Activated naive CD4-positive, alpha-beta T cell treated with anti-CD3 and anti-CD28 coated beads for 36 hours (primary cell): ENCODE data around the gene NANOS3. TPM values are rescaled to one million over a fixed set of nuclear protein-coding genes. Genes with fewer than 3 reads are reported as not detected.

Experiments used
- CTCF ChIA-PET: fragments of 350-600 bp; sonication (Branson Sonifier 250); formaldehyde crosslinking; loops from one replicate; lab custom pipeline; 2021; ENCODE audit warnings: antibody characterized with exemption; lab: Charles Lee
- DNase-seq: peaks from one replicate; pipeline ENCODE4 v3.0.0-alpha.2; 2020
- H3K27ac Mint-ChIP-seq: one replicate; pipeline ENCODE4 v1.8.0; 2021; ENCODE audit warnings: mild to moderate bottlenecking, mixed read lengths
- H3K27me3 Mint-ChIP-seq: one replicate; pipeline ENCODE4 v1.8.0; 2021; ENCODE audit warnings: low read depth, mixed read lengths
- H3K36me3 Mint-ChIP-seq: one replicate; pipeline ENCODE4 v1.8.0; 2021; ENCODE audit warnings: low read depth, mixed read lengths
- H3K4me1 Mint-ChIP-seq: one replicate; pipeline ENCODE4 v1.8.0; 2021; ENCODE audit warnings: low read depth, mixed read lengths
- H3K4me3 Mint-ChIP-seq: one replicate; pipeline ENCODE4 v1.8.0; 2021; ENCODE audit warnings: mild to moderate bottlenecking, moderate library complexity, mixed read lengths
- H3K9me3 Mint-ChIP-seq: one replicate; pipeline ENCODE4 v1.8.0; 2021; ENCODE audit warnings: mixed read lengths
- intact Hi-C: fragments of 100-400 bp; cut with micrococcal nuclease; formaldehyde crosslinking; loops from one replicate; pipeline ENCODE4 v1.15.1; 2023
- total RNA-seq, 2 experiments: library from RNA; stranded (reverse); gene quantifications; one replicate each; pipeline ENCODE4 v1.2.3, GENCODE V29; 2021

The NANOS3 gene
- total RNA-seq, 2 experiments from 2014 or later = 0.55 to 0.74 TPM

- peak overlapping the region; percentile 41 for H3K4me3 Mint-ChIP-seq
- intact Hi-C loops = no loop called here
- H3K27me3 Mint-ChIP-seq = peaks cover 14% of the 10 kb centered on the region
- H3K36me3 Mint-ChIP-seq = no peaks in the 10 kb centered on the region
- H3K9me3 Mint-ChIP-seq = no peaks in the 10 kb centered on the region
- no peak overlapping the region for H3K27ac Mint-ChIP-seq
- CTCF ChIA-PET = interaction anchor here (0.8 to 1.5 kb wide), 4 partner anchors 70 to 176 kb away, joined by 3 read pairs; partner anchors contain the start of gene C19orf53
- no peak for DNase-seq
- peaks cover 2% of the 10 kb centered on the region for H3K4me1 Mint-ChIP-seq
These were observed 4.6 kb upstream of the NANOS3 start for GRCh38 chr19:13872339-13872694.

GRCh38 chr19:13872695-13873389, 4.1 kb upstream of the NANOS3 start:
- peaks cover 2% of the 10 kb centered on the region for H3K4me1 Mint-ChIP-seq
- peak overlapping the region; percentile 41 for H3K4me3 Mint-ChIP-seq
- DNase-seq = peak; percentile 38
- CTCF ChIA-PET = interaction anchor here (0.8 to 1.0 kb wide), 3 partner anchors 89 to 175 kb away, joined by 3 read pairs; partner anchors contain the start of gene C19orf53
- no peaks in the 10 kb centered on the region for H3K36me3 Mint-ChIP-seq
- intact Hi-C loops = no loop called here
- peaks cover 10% of the 10 kb centered on the region for H3K27me3 Mint-ChIP-seq
- H3K27ac Mint-ChIP-seq = no peak overlapping the region
- no peaks in the 10 kb centered on the region for H3K9me3 Mint-ChIP-seq

- no peaks in the 10 kb centered on the region for H3K9me3 Mint-ChIP-seq
- CTCF ChIA-PET = interaction anchor here (0.5 kb wide), 2 partner anchors 60 to 203 kb away, joined by 3 read pairs; no protein-coding TSS in a partner anchor
- H3K27ac Mint-ChIP-seq = no peak overlapping the region
- no peak overlapping the region for H3K4me3 Mint-ChIP-seq
- peaks cover 10% of the 10 kb centered on the region for H3K27me3 Mint-ChIP-seq
- peaks cover 2% of the 10 kb centered on the region for H3K4me1 Mint-ChIP-seq
- intact Hi-C loops = no loop called here
- no peak for DNase-seq
- H3K36me3 Mint-ChIP-seq = no peaks in the 10 kb centered on the region
These were observed 3.0 kb upstream of the NANOS3 start for GRCh38 chr19:13873834-13874515.

- no peak for DNase-seq
- H3K36me3 Mint-ChIP-seq = no peaks in the 10 kb centered on the region
- H3K27ac Mint-ChIP-seq = no peak overlapping the region
- intact Hi-C loops = no loop called here
- peaks cover 10% of the 10 kb centered on the region for H3K27me3 Mint-ChIP-seq
- no peaks in the 10 kb centered on the region for H3K9me3 Mint-ChIP-seq
- CTCF ChIA-PET = interaction anchor here (1.9 kb wide), 1 partner anchor 195 kb away, joined by 5 read pairs; no protein-coding TSS in a partner anchor
- H3K4me3 Mint-ChIP-seq = no peak overlapping the region
- H3K4me1 Mint-ChIP-seq = peaks cover 14% of the 10 kb centered on the region
These were observed 1.1 kb upstream of the NANOS3 start for GRCh38 chr19:13875824-13876223.

GRCh38 chr19:13877303-13877702, 369 bp downstream of the NANOS3 start:
- Mint-ChIP-seq H3K4me1 (peaks cover 29% of the 10 kb centered on the region), H3K9me3 (no peaks in the 10 kb centered on the region), H3K27ac (no peak overlapping the region), H3K4me3 (no peak overlapping the region), H3K36me3 (no peaks in the 10 kb centered on the region), H3K27me3 (peaks cover 5% of the 10 kb centered on the region)
- CTCF ChIA-PET = interaction anchor here (0.6 kb wide), 1 partner anchor 201 kb away, joined by 4 read pairs; no protein-coding TSS in a partner anchor
- DNase-seq = no peak
- intact Hi-C loops = no loop called here

GRCh38 chr19:13880059-13881043, 3.4 kb downstream of the NANOS3 start:
- CTCF ChIA-PET = interaction anchor here (0.5 to 3.0 kb wide), 25 partner anchors 12 to 257 kb away, joined by 3 to 16 read pairs (median 5); partner anchors contain the start of genes BRME1, CC2D1A, MISP3 and PRKACA
- H3K9me3 Mint-ChIP-seq = no peaks in the 10 kb centered on the region
- H3K27ac Mint-ChIP-seq = peak overlapping the region; percentile 77
- no peaks in the 10 kb centered on the region for H3K27me3 Mint-ChIP-seq
- intact Hi-C loops = loop anchor here (1.0 to 5.0 kb wide), 9 partner anchors 26 to 592 kb away; partner anchors contain the start of genes ASF1B, BRME1, CC2D1A and DCAF15
- no peaks in the 10 kb centered on the region for H3K36me3 Mint-ChIP-seq
- H3K4me1 Mint-ChIP-seq = peaks cover 34% of the 10 kb centered on the region
- peak overlapping the region; percentile 45 for H3K4me3 Mint-ChIP-seq
- peak; percentile 99 for DNase-seq

GRCh38 chr19:13881251-13881691, 4.3 kb downstream of the NANOS3 start:
- H3K4me3 Mint-ChIP-seq = no peak overlapping the region
- H3K27ac Mint-ChIP-seq = peak overlapping the region; percentile 77
- no peaks in the 10 kb centered on the region for H3K36me3 Mint-ChIP-seq
- no peaks in the 10 kb centered on the region for H3K27me3 Mint-ChIP-seq
- CTCF ChIA-PET = interaction anchor here (0.6 to 3.0 kb wide), 20 partner anchors 13 to 1795 kb away, joined by 3 to 16 read pairs (median 5); partner anchors contain the start of genes ASF1B, BRME1, CC2D1A and IL27RA
- DNase-seq = peak; percentile 46
- H3K4me1 Mint-ChIP-seq = peaks cover 34% of the 10 kb centered on the region
- no peaks in the 10 kb centered on the region for H3K9me3 Mint-ChIP-seq
- intact Hi-C loops = loop anchor here (2.0 to 5.0 kb wide), 2 partner anchors 26 to 591 kb away; partner anchors contain the start of genes BRME1 and CC2D1A

- Mint-ChIP-seq H3K36me3 (no peaks in the 10 kb centered on the region), H3K27me3 (no peaks in the 10 kb centered on the region), H3K4me3 (peak overlapping the region; percentile 21), H3K27ac (peak overlapping the region; percentile 63), H3K9me3 (no peaks in the 10 kb centered on the region), H3K4me1 (peaks cover 34% of the 10 kb centered on the region)
- CTCF ChIA-PET = interaction anchor here (0.6 to 3.0 kb wide), 18 partner anchors 17 to 1796 kb away, joined by 3 to 16 read pairs (median 4); partner anchors contain the start of genes ASF1B, IL27RA and MISP3
- intact Hi-C loops = loop anchor here (2.0 to 5.0 kb wide), 2 partner anchors 25 to 590 kb away; partner anchors contain the start of genes BRME1 and CC2D1A
- DNase-seq = peak; percentile 64
These were observed 4.9 kb downstream of the NANOS3 start for GRCh38 chr19:13881692-13882418.

- Mint-ChIP-seq H3K36me3 (no peaks in the 10 kb centered on the region), H3K27me3 (no peaks in the 10 kb centered on the region), H3K27ac (no peak overlapping the region), H3K4me1 (peaks cover 34% of the 10 kb centered on the region), H3K4me3 (no peak overlapping the region), H3K9me3 (no peaks in the 10 kb centered on the region)
- CTCF ChIA-PET = interaction anchor here (0.8 to 3.0 kb wide), 11 partner anchors 18 to 254 kb away, joined by 3 to 16 read pairs (median 5); partner anchors contain the start of genes ASF1B, IL27RA and MISP3
- DNase-seq = no peak
- intact Hi-C loops = loop anchor here (5.0 kb wide), 1 partner anchor 590 kb away; no protein-coding TSS in a partner anchor
These were observed 5.5 kb downstream of the NANOS3 start for GRCh38 chr19:13882419-13882795.

GRCh38 chr19:13882836-13883235, 5.9 kb downstream of the NANOS3 start:
- H3K4me3 Mint-ChIP-seq = no peak overlapping the region
- H3K27ac Mint-ChIP-seq = no peak overlapping the region
- no peaks in the 10 kb centered on the region for H3K9me3 Mint-ChIP-seq
- DNase-seq = no peak
- CTCF ChIA-PET = interaction anchor here (0.8 to 3.0 kb wide), 9 partner anchors 18 to 233 kb away, joined by 3 to 16 read pairs (median 4); partner anchors contain the start of gene IL27RA
- no peaks in the 10 kb centered on the region for H3K36me3 Mint-ChIP-seq
- H3K4me1 Mint-ChIP-seq = peaks cover 34% of the 10 kb centered on the region
- intact Hi-C loops = loop anchor here (5.0 kb wide), 1 partner anchor 589 kb away; no protein-coding TSS in a partner anchor
- no peaks in the 10 kb centered on the region for H3K27me3 Mint-ChIP-seq
